HG03066 (cell line): ENCODE results near the gene SPTBN1.
A peak's percentile ranks its signal among the peaks of the same experiment; 100 is the strongest.

Source experiments
- ATAC-seq: cut with Tn5 transposase; IDR thresholded peaks from one replicate; pipeline ENCODE4 v1.9.1; 2021; ENCODE audit warnings: low read depth; ENCODE audit not compliant: unreplicated experiment

The SPTBN1 gene

GRCh38 chr2:54432251-54433015 is 23.7 kb upstream of the SPTBN1 start:
- no peak for ATAC-seq

- no peak for ATAC-seq
These were observed 21.9 kb upstream of the SPTBN1 start for GRCh38 chr2:54434229-54434628.

DNA sequence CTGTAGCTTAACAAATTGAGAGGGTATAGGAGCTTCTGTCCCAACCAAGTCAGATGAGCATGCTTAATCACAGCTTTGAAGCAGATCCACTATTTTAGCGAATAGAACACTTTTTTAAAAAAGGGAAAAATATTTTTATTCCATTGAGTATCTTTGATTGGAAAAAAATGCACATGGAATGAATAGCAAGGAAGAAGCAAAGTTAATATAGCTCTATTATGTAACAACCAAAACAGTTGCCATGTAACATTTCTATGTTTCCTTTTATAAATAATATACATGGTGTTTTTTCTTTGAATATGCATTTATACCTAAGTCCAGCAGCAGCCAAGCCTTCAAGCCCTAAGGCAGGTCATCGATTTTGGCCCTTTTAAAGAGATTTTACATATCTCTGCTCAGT is 21.4 kb upstream of the SPTBN1 start:
- ATAC-seq: no peak

GRCh38 chr2:54435325-54436226 is 20.6 kb upstream of the SPTBN1 start:
- ATAC-seq: no peak

DNA sequence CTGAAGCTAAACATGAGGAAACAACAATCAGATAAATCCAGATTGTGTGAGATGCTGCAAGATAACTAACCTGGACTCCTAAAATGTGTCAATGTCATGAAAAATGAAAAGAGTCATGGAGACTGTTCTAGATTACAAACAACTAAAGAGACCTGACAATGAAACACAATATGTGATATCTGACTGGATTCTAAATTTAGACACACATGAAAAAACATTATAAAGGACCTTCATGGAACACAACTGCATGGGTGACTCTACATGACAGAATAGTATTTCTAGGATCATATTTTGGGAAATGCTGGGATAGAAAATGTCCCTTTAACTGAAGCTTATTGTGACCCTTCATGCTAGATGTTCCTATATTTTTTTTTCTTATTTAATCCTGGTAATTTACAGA is 18.5 kb upstream of the SPTBN1 start:
- ATAC-seq: no peak

- ATAC-seq: no peak
These were observed 17.9 kb upstream of the SPTBN1 start for GRCh38 chr2:54438271-54438670.

GRCh38 chr2:54439582-54439981 is 16.5 kb upstream of the SPTBN1 start:
- ATAC-seq: no peak

- ATAC-seq: no peak
These were observed 16.1 kb upstream of the SPTBN1 start for GRCh38 chr2:54440050-54440449.

GRCh38 chr2:54444503-54444902 is 11.6 kb upstream of the SPTBN1 start:
- no peak for ATAC-seq

GRCh38 chr2:54446122-54446521 is 10.0 kb upstream of the SPTBN1 start:
- ATAC-seq: no peak

- ATAC-seq: no peak
These were observed 9.5 kb upstream of the SPTBN1 start for GRCh38 chr2:54446625-54447024.

- no peak for ATAC-seq
These were observed 1.5 kb upstream of the SPTBN1 start for GRCh38 chr2:54454548-54455130.

DNA sequence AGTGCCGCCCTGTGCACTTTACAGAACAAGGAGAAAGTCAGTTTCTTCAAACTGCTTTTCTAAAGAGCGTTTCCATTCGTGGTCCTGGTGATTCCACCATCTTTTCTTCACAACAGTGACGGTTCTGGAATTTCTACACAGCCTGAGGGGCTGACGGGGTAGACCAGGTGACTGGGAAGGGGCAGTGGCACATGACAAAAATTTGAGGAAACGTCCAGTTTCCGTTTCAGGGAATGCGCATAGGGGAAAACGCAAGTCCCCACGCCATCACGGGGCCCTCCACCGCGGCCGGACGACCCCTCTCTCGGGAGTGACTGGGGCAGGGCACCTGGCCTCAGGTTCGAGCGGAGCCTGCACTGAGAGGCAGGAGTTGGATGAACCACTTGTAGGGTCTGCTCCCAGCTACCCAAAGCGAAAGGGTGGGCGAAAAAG is 980 bp upstream of the SPTBN1 start:
- ATAC-seq: no peak

GRCh38 chr2:54456362-54456611 is 160 bp downstream of the SPTBN1 start:
- no peak for ATAC-seq

DNA sequence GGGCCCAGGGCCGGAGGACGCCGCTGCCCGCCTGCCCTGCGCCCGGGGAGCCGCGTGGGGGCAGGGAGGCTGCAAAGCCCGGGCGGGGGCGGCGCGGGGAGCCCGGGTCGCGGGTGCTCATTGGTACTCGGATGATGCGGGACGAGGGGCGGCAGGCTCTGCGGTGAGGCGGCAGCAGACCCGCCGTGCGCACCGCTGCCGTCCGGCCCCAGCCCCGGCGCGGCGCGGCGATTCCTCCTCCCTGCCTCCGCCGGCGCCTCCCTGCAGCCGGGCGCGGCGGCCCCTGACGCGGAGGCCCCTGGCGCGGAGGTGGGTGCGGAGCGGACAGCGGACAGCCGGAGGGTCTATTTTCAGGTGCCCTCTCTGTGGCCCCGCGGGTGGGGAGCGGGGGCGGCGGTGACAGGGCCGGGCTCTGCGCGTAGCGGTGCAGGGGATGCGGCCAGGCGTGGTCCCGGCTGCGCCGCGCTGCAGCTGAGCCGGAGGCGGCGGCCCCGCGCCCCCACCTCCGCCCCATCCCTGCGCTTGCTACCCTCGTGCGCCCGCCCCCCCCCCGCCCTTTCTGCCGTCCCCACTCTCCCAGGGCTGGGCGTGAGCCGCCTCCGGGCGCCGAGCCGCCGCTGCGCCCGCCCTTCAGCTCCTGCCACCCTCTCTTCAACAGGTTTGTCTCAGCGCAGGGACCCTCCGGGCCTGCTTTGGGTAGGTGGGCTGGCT is 640 bp downstream of the SPTBN1 start:
- peak; percentile 40 for ATAC-seq

DNA sequence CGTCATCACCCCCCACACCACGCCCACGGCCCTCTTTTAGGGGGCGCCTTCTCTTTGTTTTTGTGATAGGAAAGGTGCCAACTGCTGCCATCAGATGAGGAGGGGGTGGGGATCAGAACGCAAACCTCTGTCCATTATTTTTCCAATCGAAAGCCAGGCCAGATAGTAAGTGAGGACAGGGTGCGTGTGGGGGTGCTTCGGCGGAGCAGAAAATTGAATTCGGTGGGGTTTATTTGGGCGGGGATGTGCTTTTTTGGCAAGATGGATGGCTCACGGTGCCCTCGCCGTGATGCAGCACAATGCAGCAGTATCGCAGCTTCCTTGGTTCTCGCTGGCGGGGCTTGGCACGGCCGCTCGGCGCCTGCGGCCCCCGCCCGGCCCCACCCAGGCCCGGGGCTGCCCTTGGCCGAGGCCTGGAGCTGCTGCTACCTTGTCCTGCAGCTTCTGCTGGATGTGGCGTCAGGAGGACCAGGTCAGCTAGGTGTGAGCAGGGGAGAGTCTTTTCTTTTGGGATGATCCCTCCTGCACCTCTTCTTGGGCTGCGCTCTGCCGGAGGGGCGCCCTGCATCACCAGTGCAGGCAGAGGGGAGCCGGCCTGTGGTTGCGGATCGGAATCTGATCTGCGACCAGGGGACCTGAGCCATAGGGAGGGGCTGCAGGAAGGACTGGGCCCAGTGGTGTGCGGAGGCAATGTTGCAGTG is 1.3 kb downstream of the SPTBN1 start:
- ATAC-seq: no peak

GRCh38 chr2:54459037-54459441 is 2.9 kb downstream of the SPTBN1 start:
- no peak for ATAC-seq

DNA sequence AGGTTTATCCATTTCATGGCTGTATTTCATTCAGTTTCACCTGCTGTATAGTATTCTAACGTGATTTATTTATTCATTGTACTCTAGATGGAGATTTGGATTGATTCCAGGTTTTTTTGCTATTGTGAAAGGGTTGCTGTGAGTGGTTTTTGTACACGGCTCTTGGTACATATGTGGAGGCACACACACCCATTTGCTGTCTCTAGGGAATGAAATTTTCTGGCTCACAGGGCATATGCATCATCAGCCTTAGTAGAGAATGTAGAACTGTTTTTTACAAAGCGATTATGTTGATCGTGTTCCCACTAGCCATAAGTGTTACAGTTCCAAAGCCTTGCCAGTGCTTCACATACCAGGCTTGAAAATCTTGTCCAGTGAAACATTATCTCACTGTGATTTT is 5.1 kb downstream of the SPTBN1 start:
- no peak for ATAC-seq

- no peak for ATAC-seq
These were observed 8.2 kb downstream of the SPTBN1 start for GRCh38 chr2:54464341-54464740.

- ATAC-seq: no peak
These were observed 9.0 kb downstream of the SPTBN1 start for GRCh38 chr2:54465143-54465542.
